K562 (cell line): ENCODE results near the gene ZMYM4. TPM values are rescaled to one million over a fixed set of nuclear protein-coding genes. Genes with fewer than 3 reads are reported as not detected.

ENCODE experiments used
- ATAC-seq: fragments of 200-7000 bp; cut with Tn5 transposase; 3 replicates; pipeline ENCODE4 v1.9.1; 2020; ENCODE audit warnings: moderate library complexity
- BruUV-seq: library from RNA; stranded (reverse); fragments of 400-500 nt; replicated peaks from 2 replicates; lab custom pipeline; 2021; lab: Mats Ljungman, UMichigan
- CTCF ChIA-PET: fragments of 300-600 bp; formaldehyde crosslinking; extraction: SDS; loops from one replicate; lab custom pipeline; 2021; ENCODE audit warnings: low intra/inter-chr PET ratio; lab: Yijun Ruan, JAX
- POLR2A ChIA-PET: fragments of 300-600, 350-650 bp; sonication (Branson Sonifier 250); formaldehyde crosslinking; extraction: SDS; loops from one replicate; lab custom pipeline; 2021; ENCODE audit warnings: antibody characterized with exemption, inconsistent platforms; lab: Yijun Ruan, JAX
- DNase-seq, 4 experiments: peaks; one replicate each; pipeline versions ENCODE4 v3.0.0 to v3.0.0-alpha.2; 2011 to 2018; ENCODE audit warnings: low spot score in 3 of 4, mixed read lengths in 3 of 4; ENCODE audit errors: extremely low read depth in 1 of 4
- FAIRE-seq: peaks from 2 replicates; lab custom pipeline; 2011; peaks lifted over from hg19 to GRCh38; lab: Jason Lieb, UNC
- H2AFZ ChIP-seq: 2 replicates; pipeline ENCODE4 v1.6.0; 2011; ENCODE audit warnings: low read depth, low read length, control low read depth, inconsistent platforms
- H3K27ac ChIP-seq: fragments of 200-600 bp; 3 replicates; pipeline ENCODE4 v1.8.0; 2011; ENCODE audit warnings: low read depth, mild to moderate bottlenecking, control low read depth, inconsistent platforms, low read length, moderate library complexity, mixed read lengths; ENCODE audit errors: extremely low read depth
- H3K27me3 ChIP-seq, 2 experiments: fragments of 300-600 bp in 1 of 2; 2 replicates in 1 of 2; 3 replicates in 1 of 2; pipeline versions ENCODE4 v1.6.0 to v1.8.0; 2011; ENCODE audit warnings: inconsistent platforms in 2 of 2, low read length in 2 of 2, mild to moderate bottlenecking in 1 of 2, mixed read lengths in 1 of 2, moderate library complexity in 1 of 2; ENCODE audit not compliant: control insufficient read depth in 2 of 2, insufficient read depth in 2 of 2
- H3K36me3 ChIP-seq: fragments of 300-600 bp; 3 replicates; pipeline ENCODE4 v1.8.0; 2011; ENCODE audit warnings: mild to moderate bottlenecking, low read length, inconsistent platforms; ENCODE audit not compliant: control insufficient read depth, insufficient read depth
- H3K4me1 ChIP-seq, 2 experiments: fragments of 200-600 bp in 1 of 2; replicated peaks in 1 of 2; 2 replicates in 1 of 2; 3 replicates in 1 of 2; pipeline versions ENCODE4 v1.5.1 to v1.8.0; 2011; ENCODE audit warnings: inconsistent platforms in 2 of 2, low read length in 2 of 2, mild to moderate bottlenecking in 1 of 2, mixed read lengths in 1 of 2, moderate library complexity in 1 of 2; ENCODE audit not compliant: control insufficient read depth in 2 of 2, insufficient read depth in 2 of 2
- H3K4me2 ChIP-seq: 2 replicates; pipeline ENCODE4 v1.6.1; 2011; ENCODE audit warnings: low read length, control low read depth, inconsistent platforms, mixed read lengths; ENCODE audit not compliant: insufficient read depth
- H3K4me3 ChIP-seq: fragments of 200-600 bp; sonication (generic), shearing (Covaris generic); 2 replicates; pipeline ENCODE4 v1.5.1; 2016; ENCODE audit warnings: control low read depth, inconsistent platforms
- H3K79me2 ChIP-seq: fragments of 200-600 bp; 3 replicates; pipeline ENCODE4 v1.8.0; 2011; ENCODE audit warnings: low read length, inconsistent platforms; ENCODE audit not compliant: control insufficient read depth, insufficient read depth
- H3K9ac ChIP-seq, 2 experiments: 2 replicates each; pipeline versions ENCODE4 v1.6.0 to v1.6.1; 2011; ENCODE audit warnings: low read depth in 2 of 2, low read length in 2 of 2, control low read depth in 1 of 2, inconsistent platforms in 1 of 2, mild to moderate bottlenecking in 1 of 2, mixed read lengths in 1 of 2; ENCODE audit not compliant: insufficient read depth in 1 of 2
- H3K9me1 ChIP-seq: one replicate; pipeline ENCODE4 v1.6.0; 2011; ENCODE audit warnings: inconsistent platforms, mild to moderate bottlenecking, low read length, moderate library complexity; ENCODE audit not compliant: control insufficient read depth, insufficient read depth
- H3K9me3 ChIP-seq: replicated peaks from 2 replicates; pipeline ENCODE4 v1.5.1; 2011; ENCODE audit warnings: low read depth, low read length, inconsistent platforms; ENCODE audit not compliant: control insufficient read depth, insufficient read depth
- H4K20me1 ChIP-seq: replicated peaks from 2 replicates; pipeline ENCODE4 v1.6.1; 2011; ENCODE audit warnings: low read length, inconsistent platforms, mixed read lengths; ENCODE audit not compliant: control insufficient read depth, insufficient read depth
- ATF7 ChIP-seq: fragments of 450-650 bp; IDR thresholded peaks from 2 replicates; pipeline ENCODE4 v1.7.1; 2014; ENCODE audit warnings: mild to moderate bottlenecking, moderate library complexity
- CREBBP ChIP-seq: IDR thresholded peaks from one replicate; pipeline ENCODE4 v1.6.1; 2012; ENCODE audit warnings: low read depth, mild to moderate bottlenecking, control low read depth, inconsistent platforms, low read length
- FOXM1 ChIP-seq, 2 experiments: fragments of 450-650 bp in 1 of 2; sonication (generic) in 1 of 2; formaldehyde crosslinking in 1 of 2; IDR thresholded peaks; 2 replicates each; pipeline versions ENCODE4 v1.6.1 to v1.9.0; 2017 to 2022; ENCODE audit warnings: low read depth in 2 of 2, mild to moderate bottlenecking in 2 of 2, missing genetic modification reagents in 1 of 2, moderate library complexity in 1 of 2
- MYBL2 ChIP-seq, 2 experiments: fragments of 450-650 bp in 1 of 2; sonication (generic) in 1 of 2; formaldehyde crosslinking in 1 of 2; IDR thresholded peaks; 2 replicates each; pipeline versions ENCODE4 v1.6.1 to v1.8.1; 2017 to 2022; ENCODE audit warnings: borderline replicate concordance in 1 of 2, inconsistent platforms in 1 of 2, low read depth in 1 of 2, mild to moderate bottlenecking in 1 of 2, missing genetic modification reagents in 1 of 2, moderate library complexity in 1 of 2
- NFIC ChIP-seq: fragments of 450-650 bp; IDR thresholded peaks from 2 replicates; pipeline ENCODE4 v1.6.1; 2017; ENCODE audit warnings: mild to moderate bottlenecking, inconsistent platforms
- PBX2 ChIP-seq, 2 experiments: IDR thresholded peaks in 1 of 2; conservative IDR thresholded peaks in 1 of 2; 2 replicates each; pipeline ENCODE4 v1.6.1; 2016; ENCODE audit warnings: low read depth in 2 of 2, mild to moderate bottlenecking in 1 of 2, missing compliant biosample characterization in 1 of 2, missing genetic modification characterization in 1 of 2, moderate library complexity in 1 of 2
- PKNOX1 ChIP-seq: fragments of 450-650 bp; IDR thresholded peaks from 2 replicates; pipeline ENCODE4 v1.6.1; 2016
- whole genome bisulfite sequencing: fragments of 100-300 bp; shearing (Covaris generic); methylation state at CpG from one replicate; pipeline ENCODE4 v1.1.6; 2016; ENCODE audit warnings: low coverage, mixed read lengths; ENCODE audit not compliant: insufficient coverage; ENCODE audit errors: missing lambda C conversion rate; 5-methylcytosine and 5-hydroxymethylcytosine counted together
- in situ Hi-C: fragments of 300-500 bp; cut with MboI; formaldehyde crosslinking; loops from 4 replicates; pipeline ENCODE4 v1.15.0; 2018; ENCODE audit warnings: inconsistent platforms, mixed read lengths
- intact Hi-C: fragments of 100-400 bp; cut with micrococcal nuclease; formaldehyde crosslinking; loops from 2 replicates; pipeline ENCODE4 v1.14.2; 2022
- polyA plus RNA-seq, 8 experiments: library from polyadenylated mRNA; depleted of rRNA in 4 of 8; stranded (reverse) in 5 of 8; unstranded in 3 of 8; fragments of >200 nt; fragmentation: Nextera tagmentation in 2 of 8; fragmentation: Illumina TruSeq in 1 of 8; extraction: Ambion mirVana in 2 of 8; extraction: Trizol in 1 of 8; gene quantifications; 2 replicates each; pipeline versions ENCODE4 v1.2.1 to v1.2.3, GENCODE V29; 2011 to 2014; ENCODE audit warnings: inconsistent platforms in 1 of 8, missing spikeins in 1 of 8
- total RNA-seq, 7 experiments: library from RNA; depleted of rRNA in 6 of 7; stranded (reverse); fragments of >200 nt in 6 of 7; fragmentation: Illumina TruSeq in 2 of 7; extraction: Trizol in 2 of 7; gene quantifications; 2 replicates each; pipeline versions ENCODE4 v1.2.1 to v1.2.3, GENCODE V29; 2011 to 2021; ENCODE audit warnings: low replicate concordance in 1 of 7

The ZMYM4 gene
- total and polyA plus RNA-seq, 9 of the 15 experiments (the other 6 are each of a cell fraction or from before 2014, with no cell fraction given), result 15.2 to 77.2 (median 63.3) TPM

- DNase-seq (no peak), ATAC-seq (no peak; the same call in 2 of the 3 replicates), FAIRE-seq (peak; percentile 11)
- CTCF ChIA-PET, result no interaction called here
- no peaks in the 10 kb centered on the region for H3K79me2 ChIP-seq
- no peaks in the 10 kb centered on the region for H4K20me1 ChIP-seq
- H2AFZ ChIP-seq, result 0 out of 2 replicates have a peak overlapping the region, but pooled peaks have one; percentile 1
- no peaks in the 10 kb centered on the region for H3K9me1 ChIP-seq
- H3K9me3 ChIP-seq, result no peaks in the 10 kb centered on the region
- intact Hi-C loops, result no loop called here
- no TSS peak for BruUV-seq
- TF ChIP-seq MYBL2 (IDR thresholded peaks at IDR 0.05; ENCODE audit: low read depth) (peak; percentile 44; the same call in 1 of the 2 replicates), MYBL2 (CRISPR knock-in tag; IDR thresholded peaks at IDR 0.05; ENCODE audit: borderline replicate concordance) (no peak), PKNOX1 (peak; percentile 67), FOXM1 (IDR thresholded peaks at IDR 0.05; ENCODE audit: low read depth) (peak; percentile 27; the same call in 1 of the 2 replicates), FOXM1 (CRISPR knock-in tag; IDR thresholded peaks at IDR 0.05; ENCODE audit: low read depth) (no peak), PBX2 (CRISPR knock-in tag; IDR thresholded peaks at IDR 0.05; ENCODE audit: low read depth) (no peak), PBX2 (tag; conservative IDR thresholded peaks at IDR 0.05; ENCODE audit: low read depth) (peak; percentile 37; the same call in 1 of the 2 replicates), NFIC (peak; percentile 46; the same call in 1 of the 2 replicates), ATF7 (no peak), CREBBP (no peak)
- H3K4me3 ChIP-seq, result no peak overlapping the region
- no peaks in the 10 kb centered on the region; a peak in 1 of 5 replicates for H3K4me1 ChIP-seq
- H3K27me3 ChIP-seq, result no peaks in the 10 kb centered on the region
- no peak overlapping the region for H3K27ac ChIP-seq
- no peaks in the 10 kb centered on the region for H3K36me3 ChIP-seq
- no peak overlapping the region for H3K4me2 ChIP-seq
- POLR2A ChIA-PET, result no interaction called here
- no peak overlapping the region for H3K9ac ChIP-seq
- 0% methylated on average over 1 of the region's 1 CpG for WGBS
- in situ Hi-C loops, result no loop called here
Observed at GRCh38 chr1:35243691-35244090, 24.8 kb upstream of the ZMYM4 start.
